ENCODE results near the gene FKBP7. TPM values are rescaled to one million over a fixed set of nuclear protein-coding genes. Genes with fewer than 3 reads are reported as not detected.

FKBP7 gene
- total and polyA plus RNA-seq, 2 of the 13 experiments (the other 11 are each of a cell fraction or from before 2014, with no cell fraction given), result 12.4 to 14.8 TPM

DNA sequence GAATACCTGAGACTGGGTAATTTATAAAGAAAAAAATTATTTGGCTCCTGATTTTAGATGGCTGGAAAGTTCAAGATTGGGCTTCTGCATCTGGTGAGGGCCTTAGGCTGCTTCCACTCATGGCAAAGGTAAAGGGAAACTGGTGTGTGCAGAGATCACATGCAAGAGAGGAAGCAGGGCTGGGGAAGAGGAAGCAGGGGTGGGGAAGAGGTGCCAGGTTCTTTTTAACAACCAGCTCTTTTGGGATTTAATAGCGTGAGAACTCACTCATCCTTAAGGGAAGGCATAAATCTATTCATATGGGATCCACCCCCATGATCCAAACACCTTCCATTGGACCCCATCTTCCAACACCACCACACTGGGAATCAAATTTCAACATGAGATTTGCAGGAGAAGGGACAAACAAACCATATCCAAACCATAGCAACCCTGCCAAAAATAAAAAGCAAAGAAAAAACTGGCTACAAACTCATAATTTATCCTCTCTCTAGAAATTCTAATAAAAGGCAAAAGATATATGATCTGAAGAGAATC, 57.9 kb downstream of the FKBP7 start:
- BruUV-seq (replicated peaks), result no TSS peak
- TF ChIP-seq ZNF737 (CRISPR knock-in tag; IDR thresholded peaks at IDR 0.05; ENCODE audit: borderline replicate concordance), result no peak
- TF ChIP-seq, protein P1, sequence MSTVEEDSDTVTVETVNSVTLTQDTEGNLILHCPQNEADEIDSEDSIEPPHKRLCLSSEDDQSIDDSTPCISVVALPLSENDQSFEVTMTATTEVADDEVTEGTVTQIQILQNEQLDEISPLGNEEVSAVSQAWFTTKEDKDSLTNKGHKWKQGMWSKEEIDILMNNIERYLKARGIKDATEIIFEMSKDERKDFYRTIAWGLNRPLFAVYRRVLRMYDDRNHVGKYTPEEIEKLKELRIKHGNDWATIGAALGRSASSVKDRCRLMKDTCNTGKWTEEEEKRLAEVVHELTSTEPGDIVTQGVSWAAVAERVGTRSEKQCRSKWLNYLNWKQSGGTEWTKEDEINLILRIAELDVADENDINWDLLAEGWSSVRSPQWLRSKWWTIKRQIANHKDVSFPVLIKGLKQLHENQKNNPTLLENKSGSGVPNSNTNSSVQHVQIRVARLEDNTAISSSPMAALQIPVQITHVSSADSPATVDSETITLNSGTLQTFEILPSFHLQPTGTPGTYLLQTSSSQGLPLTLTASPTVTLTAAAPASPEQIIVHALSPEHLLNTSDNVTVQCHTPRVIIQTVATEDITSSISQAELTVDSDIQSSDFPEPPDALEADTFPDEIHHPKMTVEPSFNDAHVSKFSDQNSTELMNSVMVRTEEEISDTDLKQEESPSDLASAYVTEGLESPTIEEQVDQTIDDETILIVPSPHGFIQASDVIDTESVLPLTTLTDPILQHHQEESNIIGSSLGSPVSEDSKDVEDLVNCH (CRISPR knock-in tag; IDR thresholded peaks at IDR 0.05), result no peak
- TF ChIP-seq ZNF547 (CRISPR knock-in tag; IDR thresholded peaks at IDR 0.05), result no peak
- no peak for TF ChIP-seq ETV6 (CRISPR knock-in tag; conservative IDR thresholded peaks at IDR 0.05)
- no peak for TF ChIP-seq ZNF746 (CRISPR knock-in tag; IDR thresholded peaks at IDR 0.05)
- no peak for TF ChIP-seq ZBTB38 (CRISPR knock-in tag; IDR thresholded peaks at IDR 0.05)
- TF ChIP-seq, protein P2, sequence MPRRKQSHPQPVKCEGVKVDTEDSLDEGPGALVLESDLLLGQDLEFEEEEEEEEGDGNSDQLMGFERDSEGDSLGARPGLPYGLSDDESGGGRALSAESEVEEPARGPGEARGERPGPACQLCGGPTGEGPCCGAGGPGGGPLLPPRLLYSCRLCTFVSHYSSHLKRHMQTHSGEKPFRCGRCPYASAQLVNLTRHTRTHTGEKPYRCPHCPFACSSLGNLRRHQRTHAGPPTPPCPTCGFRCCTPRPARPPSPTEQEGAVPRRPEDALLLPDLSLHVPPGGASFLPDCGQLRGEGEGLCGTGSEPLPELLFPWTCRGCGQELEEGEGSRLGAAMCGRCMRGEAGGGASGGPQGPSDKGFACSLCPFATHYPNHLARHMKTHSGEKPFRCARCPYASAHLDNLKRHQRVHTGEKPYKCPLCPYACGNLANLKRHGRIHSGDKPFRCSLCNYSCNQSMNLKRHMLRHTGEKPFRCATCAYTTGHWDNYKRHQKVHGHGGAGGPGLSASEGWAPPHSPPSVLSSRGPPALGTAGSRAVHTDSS (CRISPR knock-in tag; conservative IDR thresholded peaks at IDR 0.05), result no peak
- Histone ChIP-seq H3K4me1 (ENCODE audit: insufficient read depth, low read length) (no peaks in the 10 kb centered on the region), H3K36me3 (replicated peaks in 1 of 2; ENCODE audit: control insufficient read depth in 1 of 2, insufficient read depth in 2 of 2, low read length in 2 of 2) (no peaks in the 10 kb centered on the region), H3K4me2 (ENCODE audit: low read depth, low read length) (no peak overlapping the region), H3K9me3 (ENCODE audit: low read length) (peaks cover 6% of the 10 kb centered on the region; the same call in 1 of the 2 replicates), H4K20me1 (ENCODE audit: insufficient read depth, low read length) (no peaks in the 10 kb centered on the region), H2AFZ (ENCODE audit: low read length) (no peak overlapping the region), H3K79me2 (ENCODE audit: insufficient read depth, low read length) (no peaks in the 10 kb centered on the region), H3K4me3 (replicated peaks in 1 of 3; ENCODE audit: insufficient read depth in 1 of 3, low read depth in 2 of 3, low read length in 3 of 3) (no peak overlapping the region), H3K27me3 (ENCODE audit: control insufficient read depth in 1 of 2, insufficient read depth in 2 of 2, low read length in 2 of 2) (no peaks in the 10 kb centered on the region), H3K9ac (ENCODE audit: insufficient read depth, low read depth, low read length) (no peak overlapping the region), H3K27ac (ENCODE audit: extremely low read length, insufficient read depth, low read length) (no peak overlapping the region)
- no peak for ATAC-seq
- CTCF ChIA-PET (ENCODE audit: low intra/inter-chr PET ratio, low total read pairs), result no interaction called here
- DNase-seq (ENCODE audit: low spot score), result no peak
- no peak for FAIRE-seq
- WGBS (ENCODE audit: low lambda C conversion rate), result 63% methylated on average over 1 of the region's 1 CpG
- in situ Hi-C loops (cut with HindIII; ENCODE audit: extremely low pct_ligation_motif_present, low pct_unique_long_range_greater_than_20kb) (no loop called here), intact Hi-C loops (cut with micrococcal nuclease; ENCODE audit: unreplicated experiment) (no loop called here)
- POLR2A ChIA-PET, result no interaction called here
